ENCODE results near the gene SNX5.

Gene SNX5

GRCh38 chr20:17896193-17896723, 72.3 kb downstream of the SNX5 start:
- Histone ChIP-seq H3K4me3 (ENCODE audit: low read depth, low read length) (peak overlapping the region; percentile 45), H2AFZ (peak overlapping the region; percentile 88), H3K4me1 (peaks cover 28% of the 10 kb centered on the region), H3K9ac (peak overlapping the region; percentile 46), H3K4me2 (ENCODE audit: low read length) (peak overlapping the region; percentile 68), H3K27ac (peak overlapping the region; percentile 98), H3K36me3 (ENCODE audit: control insufficient read depth, insufficient read depth, low read length) (no peaks in the 10 kb centered on the region), H3K79me2 (no peaks in the 10 kb centered on the region), H3K27me3 (ENCODE audit: control insufficient read depth, insufficient read depth, low read length) (no peaks in the 10 kb centered on the region), H3K9me3 (ENCODE audit: control insufficient read depth, low read length) (no peaks in the 10 kb centered on the region)
- no peak for TF ChIP-seq CTCF (IDR thresholded peaks at IDR 0.05)

- Histone ChIP-seq H3K27ac (peak overlapping the region; percentile 98), H2AFZ (peak overlapping the region; percentile 88), H3K9ac (peak overlapping the region; percentile 46), H3K36me3 (ENCODE audit: control insufficient read depth, insufficient read depth, low read length) (no peaks in the 10 kb centered on the region), H3K27me3 (ENCODE audit: control insufficient read depth, insufficient read depth, low read length) (no peaks in the 10 kb centered on the region), H3K79me2 (no peaks in the 10 kb centered on the region), H3K4me2 (ENCODE audit: low read length) (peak overlapping the region; percentile 68), H3K9me3 (ENCODE audit: control insufficient read depth, low read length) (no peaks in the 10 kb centered on the region), H3K4me1 (peaks cover 28% of the 10 kb centered on the region), H3K4me3 (ENCODE audit: low read depth, low read length) (peak overlapping the region; percentile 45)
- TF ChIP-seq CTCF (IDR thresholded peaks at IDR 0.05) = no peak
Measured at GRCh38 chr20:17895641-17896171, 72.9 kb downstream of the SNX5 start.

DNA sequence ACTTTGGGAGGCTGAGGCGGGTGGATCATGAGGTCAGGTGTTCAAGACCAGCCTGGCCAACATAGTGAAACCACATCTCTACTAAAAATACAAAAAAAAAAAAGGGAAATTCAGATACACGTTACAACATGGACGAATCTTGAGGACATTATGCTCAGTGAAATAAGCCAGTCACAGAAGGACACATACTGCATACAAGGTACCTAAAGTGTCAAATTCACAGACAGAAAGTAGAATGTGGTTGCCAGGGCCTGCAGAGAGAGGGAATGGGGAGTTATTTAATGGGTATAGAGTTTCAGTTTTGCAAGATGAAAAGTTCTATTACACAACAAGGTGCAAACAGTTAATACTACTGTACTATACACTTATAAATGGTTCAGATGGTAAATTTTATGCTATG, 75.1 kb downstream of the SNX5 start:
- peaks cover 28% of the 10 kb centered on the region for H3K4me1 ChIP-seq
- H3K27me3 ChIP-seq (ENCODE audit: control insufficient read depth, insufficient read depth, low read length) = no peaks in the 10 kb centered on the region
- H3K4me2 ChIP-seq (ENCODE audit: low read length) = no peak overlapping the region
- H3K36me3 ChIP-seq (ENCODE audit: control insufficient read depth, insufficient read depth, low read length) = no peaks in the 10 kb centered on the region
- H3K9me3 ChIP-seq (ENCODE audit: control insufficient read depth, low read length) = no peaks in the 10 kb centered on the region
- H3K9ac ChIP-seq = no peak overlapping the region
- no peak overlapping the region for H2AFZ ChIP-seq
- H3K27ac ChIP-seq = no peak overlapping the region
- no peak overlapping the region for H3K4me3 ChIP-seq (ENCODE audit: low read depth, low read length)
- no peaks in the 10 kb centered on the region for H3K79me2 ChIP-seq
- no peak for TF ChIP-seq CTCF (IDR thresholded peaks at IDR 0.05)

DNA sequence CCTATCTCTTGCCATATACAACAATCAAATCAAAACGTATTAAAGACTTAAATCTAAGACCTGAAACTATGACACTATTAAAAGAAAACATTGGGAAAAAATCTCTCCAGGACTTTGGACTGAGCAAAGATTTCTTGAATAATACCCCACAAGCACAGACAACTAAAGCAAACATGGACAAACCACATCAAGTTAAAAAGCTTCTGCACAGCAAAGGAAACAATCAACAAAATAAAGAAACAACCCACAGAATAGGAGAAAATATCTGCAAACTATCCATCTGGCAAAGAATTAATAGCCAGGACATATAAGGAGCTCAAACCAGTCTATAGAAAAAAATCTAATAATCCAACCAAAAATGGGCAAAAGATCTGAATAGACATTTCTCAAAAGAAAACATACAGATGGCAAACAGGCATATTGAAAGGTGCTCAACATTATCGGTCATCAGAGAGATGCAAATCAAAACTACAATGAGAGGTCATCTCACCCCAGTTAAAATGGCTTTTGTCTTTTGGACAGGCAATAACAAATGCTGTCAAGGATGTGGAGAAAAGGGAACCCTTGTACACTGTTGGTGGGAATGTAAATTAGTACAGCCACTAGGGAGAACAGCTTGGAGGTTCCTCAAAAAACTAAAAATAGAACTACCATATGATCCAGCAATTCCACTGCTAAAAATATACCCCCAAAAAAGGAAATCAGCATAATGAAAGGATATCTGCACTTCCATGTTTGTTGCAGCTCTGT, 76.2 kb downstream of the SNX5 start:
- no peak overlapping the region for H3K9ac ChIP-seq
- H3K36me3 ChIP-seq (ENCODE audit: control insufficient read depth, insufficient read depth, low read length) = no peaks in the 10 kb centered on the region
- H2AFZ ChIP-seq = no peak overlapping the region
- no peak overlapping the region for H3K4me2 ChIP-seq (ENCODE audit: low read length)
- H3K27me3 ChIP-seq (ENCODE audit: control insufficient read depth, insufficient read depth, low read length) = no peaks in the 10 kb centered on the region
- peaks cover 27% of the 10 kb centered on the region for H3K4me1 ChIP-seq
- H3K27ac ChIP-seq = no peak overlapping the region
- no peaks in the 10 kb centered on the region for H3K9me3 ChIP-seq (ENCODE audit: control insufficient read depth, low read length)
- H3K79me2 ChIP-seq = no peaks in the 10 kb centered on the region
- no peak for TF ChIP-seq CTCF (IDR thresholded peaks at IDR 0.05)
- no peak overlapping the region for H3K4me3 ChIP-seq (ENCODE audit: low read depth, low read length)
